Right atrium auricular region (tissue), 2 donors: ENCODE results near the gene CCDC102B. TPM values are rescaled to one million over a fixed set of nuclear protein-coding genes. Genes with fewer than 3 reads are reported as not detected.

ENCODE experiments used
- DNase-seq: peaks from one replicate; pipeline ENCODE4 v3.0.0-alpha.2; 2019; ENCODE audit warnings: low spot score
- H3K27ac ChIP-seq, 2 donors: fragments of 200-600 bp; sonication (generic); 1 replicate in 1 of 2; 2 replicates in 1 of 2; pipeline ENCODE4 v1.5.1; 2016 to 2019
- H3K27me3 ChIP-seq, 2 donors: fragments of 200-600 bp; sonication (generic); one replicate each; pipeline versions ENCODE4 v1.5.1 to v1.6.0; 2017 to 2019
- H3K36me3 ChIP-seq: fragments of 200-600 bp; sonication (generic); one replicate; pipeline ENCODE4 v1.5.1; 2016
- H3K4me1 ChIP-seq, 2 donors: fragments of 200-600 bp; sonication (generic); one replicate each; pipeline versions ENCODE4 v1.5.1 to v1.6.0; 2017 to 2019
- H3K4me3 ChIP-seq, 2 donors: fragments of 200-600 bp; sonication (generic); 1 replicate in 1 of 2; 2 replicates in 1 of 2; pipeline ENCODE4 v1.5.1; 2017 to 2019; ENCODE audit warnings: mild to moderate bottlenecking in 1 of 2, moderate library complexity in 1 of 2
- H3K9me3 ChIP-seq, 2 donors: fragments of 200-600 bp; sonication (generic); one replicate each; pipeline ENCODE4 v1.5.1; 2019
- CTCF ChIP-seq, 2 donors: fragments of 200-600 bp; sonication (generic); IDR thresholded peaks; one replicate each; pipeline ENCODE4 v1.5.1; 2019; ENCODE audit warnings: antibody characterized with exemption in 2 of 2
- total RNA-seq, 2 donors: library from RNA; depleted of rRNA; stranded (reverse); fragments of >200 nt; gene quantifications; one replicate each; pipeline ENCODE4 v1.1.0, GENCODE V29; 2016

CCDC102B gene
- total RNA-seq, 2 donors from 2014 or later, result 2.5 to 5.9 TPM

- Histone ChIP-seq H3K36me3 (no peaks in the 10 kb centered on the region), H3K4me1 (no peaks in the 10 kb centered on the region), H3K4me3 (no peak overlapping the region), H3K27me3 (no peaks in the 10 kb centered on the region), H3K27ac (no peak overlapping the region), H3K9me3 (peaks cover 0 to 4% of the 10 kb centered on the region in 2 donors)
- no peak for TF ChIP-seq CTCF (IDR thresholded peaks at IDR 0.05)
- DNase-seq, result no peak
Measured at GRCh38 chr18:68854786-68855391, 57.0 kb downstream of the CCDC102B start.

GRCh38 chr18:68855491-68855890 is 57.6 kb downstream of the CCDC102B start:
- H3K27me3 ChIP-seq, result no peaks in the 10 kb centered on the region
- peaks cover 0 to 4% of the 10 kb centered on the region in 2 donors for H3K9me3 ChIP-seq
- no peak for DNase-seq
- no peak for TF ChIP-seq CTCF (IDR thresholded peaks at IDR 0.05)
- H3K27ac ChIP-seq, result no peak overlapping the region
- no peak overlapping the region for H3K4me3 ChIP-seq
- H3K36me3 ChIP-seq, result no peaks in the 10 kb centered on the region
- H3K4me1 ChIP-seq, result no peaks in the 10 kb centered on the region

GRCh38 chr18:68861365-68861764 is 63.5 kb downstream of the CCDC102B start:
- Histone ChIP-seq H3K36me3 (no peaks in the 10 kb centered on the region), H3K27ac (no peak overlapping the region), H3K9me3 (peaks cover 0 to 4% of the 10 kb centered on the region in 2 donors), H3K4me1 (no peaks in the 10 kb centered on the region), H3K4me3 (no peak overlapping the region), H3K27me3 (no peaks in the 10 kb centered on the region)
- no peak for TF ChIP-seq CTCF (IDR thresholded peaks at IDR 0.05)
- no peak for DNase-seq

- DNase-seq, result no peak
- no peaks in the 10 kb centered on the region for H3K4me1 ChIP-seq
- H3K9me3 ChIP-seq, result no peaks in the 10 kb centered on the region
- TF ChIP-seq CTCF (IDR thresholded peaks at IDR 0.05), result no peak
- no peak overlapping the region for H3K27ac ChIP-seq
- no peaks in the 10 kb centered on the region for H3K27me3 ChIP-seq
- H3K36me3 ChIP-seq, result no peaks in the 10 kb centered on the region
- H3K4me3 ChIP-seq, result no peak overlapping the region
Measured at GRCh38 chr18:68865021-68865420, 67.1 kb downstream of the CCDC102B start.

- Histone ChIP-seq H3K27me3 (no peaks in the 10 kb centered on the region), H3K36me3 (no peaks in the 10 kb centered on the region), H3K4me1 (no peaks in the 10 kb centered on the region), H3K9me3 (no peaks in the 10 kb centered on the region), H3K27ac (no peak overlapping the region), H3K4me3 (no peak overlapping the region)
- no peak for DNase-seq
- TF ChIP-seq CTCF (IDR thresholded peaks at IDR 0.05), result no peak
Measured at GRCh38 chr18:68865503-68865902, 67.6 kb downstream of the CCDC102B start.

GRCh38 chr18:68873003-68873402 is 75.1 kb downstream of the CCDC102B start:
- DNase-seq, result no peak
- H3K27me3 ChIP-seq, result no peaks in the 10 kb centered on the region
- no peak overlapping the region for H3K4me3 ChIP-seq
- H3K27ac ChIP-seq, result no peak overlapping the region
- TF ChIP-seq CTCF (IDR thresholded peaks at IDR 0.05), result no peak
- no peaks in the 10 kb centered on the region for H3K36me3 ChIP-seq
- no peaks in the 10 kb centered on the region for H3K4me1 ChIP-seq
- H3K9me3 ChIP-seq, result no peaks in the 10 kb centered on the region
